ENCODE measurements around the gene GIMAP8.

Gene GIMAP8

DNA sequence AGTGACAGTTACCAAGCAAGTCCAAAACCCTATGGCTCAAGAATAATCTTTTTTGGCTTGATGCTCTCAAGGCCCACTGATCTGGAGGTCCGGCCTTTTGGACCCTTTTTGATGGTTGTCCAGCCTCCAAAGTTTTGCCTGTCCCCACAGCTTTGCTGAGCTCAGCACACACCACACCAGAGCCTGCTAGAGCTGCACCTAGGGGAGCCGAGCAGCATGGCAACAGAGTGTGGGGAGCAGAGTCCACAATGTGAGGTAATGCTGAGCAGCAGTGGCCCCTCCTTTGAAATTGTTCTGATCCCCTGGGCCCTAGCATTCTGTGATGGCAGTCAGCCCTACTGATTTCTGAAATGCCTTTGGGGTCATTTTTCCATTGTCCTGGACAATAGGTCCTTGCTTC, 73.6 kb downstream of the GIMAP8 start (continued):
- TF ChIP-seq EGR2 (tag by site-specific recombination; IDR thresholded peaks at IDR 0.05; ENCODE audit: low read depth): no peak
- TF ChIP-seq ZNF112 (tag by site-specific recombination; IDR thresholded peaks at IDR 0.05): no peak
- TF ChIP-seq, protein P1, sequence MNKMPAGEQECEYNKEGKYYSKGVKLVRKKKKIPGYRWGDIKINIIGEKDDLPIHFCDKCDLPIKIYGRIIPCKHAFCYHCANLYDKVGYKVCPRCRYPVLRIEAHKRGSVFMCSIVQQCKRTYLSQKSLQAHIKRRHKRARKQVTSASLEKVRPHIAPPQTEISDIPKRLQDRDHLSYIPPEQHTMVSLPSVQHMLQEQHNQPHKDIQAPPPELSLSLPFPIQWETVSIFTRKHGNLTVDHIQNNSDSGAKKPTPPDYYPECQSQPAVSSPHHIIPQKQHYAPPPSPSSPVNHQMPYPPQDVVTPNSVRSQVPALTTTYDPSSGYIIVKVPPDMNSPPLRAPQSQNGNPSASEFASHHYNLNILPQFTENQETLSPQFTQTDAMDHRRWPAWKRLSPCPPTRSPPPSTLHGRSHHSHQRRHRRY (tag by site-specific recombination; IDR thresholded peaks at IDR 0.05): no peak
- no peak for TF ChIP-seq SETDB1 (IDR thresholded peaks at IDR 0.05; ENCODE audit: insufficient read length, low read length)
- TF ChIP-seq, protein P2, sequence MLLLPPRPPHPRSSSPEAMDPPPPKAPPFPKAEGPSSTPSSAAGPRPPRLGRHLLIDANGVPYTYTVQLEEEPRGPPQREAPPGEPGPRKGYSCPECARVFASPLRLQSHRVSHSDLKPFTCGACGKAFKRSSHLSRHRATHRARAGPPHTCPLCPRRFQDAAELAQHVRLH (tag by site-specific recombination; IDR thresholded peaks at IDR 0.05): no peak
- no peak for TF ChIP-seq ZNF785 (tag by site-specific recombination; IDR thresholded peaks at IDR 0.05)
- TF ChIP-seq KLF7 (tag by site-specific recombination; IDR thresholded peaks at IDR 0.05; ENCODE audit: borderline replicate concordance): no peak

All from HEK293 (cell line).